Liver (tissue), 9 donors: Measurements from ENCODE around the gene HOMER3. TPM values are rescaled to one million over a fixed set of nuclear protein-coding genes. Genes with fewer than 3 reads are reported as not detected.

ENCODE experiments used
- DNase-seq: peaks from one replicate; pipeline ENCODE4 v3.0.0-alpha.2; 2017; ENCODE audit warnings: low spot score
- H3K27ac ChIP-seq, 2 donors: one replicate each; pipeline ENCODE4 v1.7.0; 2013; ENCODE audit warnings: inconsistent platforms in 2 of 2, low read length in 2 of 2, control low read depth in 1 of 2, low read depth in 1 of 2, mild to moderate bottlenecking in 1 of 2
- H3K27me3 ChIP-seq, 4 donors: one replicate each; pipeline versions ENCODE4 v1.6.1 to v1.7.0; 2013; ENCODE audit warnings: low read length in 3 of 4, inconsistent platforms in 1 of 4, mild to moderate bottlenecking in 1 of 4, moderate library complexity in 1 of 4; ENCODE audit not compliant: control insufficient read depth in 4 of 4, insufficient read depth in 4 of 4
- H3K36me3 ChIP-seq, 4 donors: one replicate each; pipeline versions ENCODE4 v1.6.1 to v1.7.0; 2013; ENCODE audit warnings: low read length in 3 of 4, mild to moderate bottlenecking in 3 of 4, low read depth in 1 of 4, moderate library complexity in 1 of 4; ENCODE audit not compliant: control insufficient read depth in 4 of 4, insufficient read depth in 3 of 4
- H3K4me1 ChIP-seq, 4 donors: one replicate each; pipeline versions ENCODE4 v1.6.1 to v1.7.0; 2013; ENCODE audit warnings: low read length in 3 of 4, mild to moderate bottlenecking in 3 of 4, moderate library complexity in 1 of 4; ENCODE audit not compliant: control insufficient read depth in 4 of 4, insufficient read depth in 4 of 4
- H3K4me3 ChIP-seq, 3 donors: one replicate each; pipeline versions ENCODE4 v1.6.1 to v1.7.0; 2013; ENCODE audit warnings: low read length in 3 of 3, control low read depth in 1 of 3, low read depth in 1 of 3, mild to moderate bottlenecking in 1 of 3
- H3K9ac ChIP-seq, 2 donors: one replicate each; pipeline ENCODE4 v1.7.0; 2013; ENCODE audit warnings: low read length in 2 of 2, mild to moderate bottlenecking in 2 of 2, moderate library complexity in 2 of 2, control low read depth in 1 of 2, low read depth in 1 of 2
- H3K9me3 ChIP-seq, 4 donors: one replicate each; pipeline versions ENCODE4 v1.6.1 to v1.7.0; 2013; ENCODE audit warnings: low read length in 3 of 4; ENCODE audit not compliant: control insufficient read depth in 4 of 4
- EGR1 ChIP-seq, 2 donors: IDR thresholded peaks; 2 replicates each; pipeline ENCODE4 v1.6.1; 2016 to 2018; ENCODE audit warnings: antibody characterized with exemption in 2 of 2, low read depth in 2 of 2
- FOXA1 ChIP-seq: IDR thresholded peaks from 2 replicates; pipeline ENCODE4 v1.6.1; 2016; ENCODE audit warnings: antibody characterized with exemption
- FOXA2 ChIP-seq: IDR thresholded peaks from 2 replicates; pipeline ENCODE4 v1.6.1; 2016; ENCODE audit warnings: antibody characterized with exemption
- GABPA ChIP-seq, 2 donors: IDR thresholded peaks in 1 of 2; conservative IDR thresholded peaks in 1 of 2; 2 replicates each; pipeline ENCODE4 v1.6.1; 2016; ENCODE audit warnings: antibody characterized with exemption in 2 of 2, mild to moderate bottlenecking in 1 of 2, moderate library complexity in 1 of 2
- HNF4A ChIP-seq, 2 donors: conservative IDR thresholded peaks; 2 replicates each; pipeline ENCODE4 v1.6.1; 2016; ENCODE audit warnings: antibody characterized with exemption in 2 of 2, mild to moderate bottlenecking in 2 of 2
- JUND ChIP-seq, 2 donors: IDR thresholded peaks; 2 replicates each; pipeline ENCODE4 v1.6.1; 2016; ENCODE audit warnings: antibody characterized with exemption in 2 of 2
- RAD21 ChIP-seq, 2 donors: IDR thresholded peaks; 2 replicates each; pipeline ENCODE4 v1.6.1; 2016; ENCODE audit warnings: antibody characterized with exemption in 2 of 2, mild to moderate bottlenecking in 2 of 2
- RXRA ChIP-seq, 2 donors: IDR thresholded peaks; 2 replicates each; pipeline ENCODE4 v1.6.1; 2017 to 2018; ENCODE audit warnings: antibody characterized with exemption in 2 of 2, mild to moderate bottlenecking in 1 of 2
- TAF1 ChIP-seq: conservative IDR thresholded peaks from 2 replicates; pipeline ENCODE4 v1.6.1; 2016; ENCODE audit warnings: antibody characterized with exemption, mild to moderate bottlenecking
- YY1 ChIP-seq: IDR thresholded peaks from 2 replicates; pipeline ENCODE4 v1.6.1; 2016; ENCODE audit warnings: antibody characterized with exemption, mild to moderate bottlenecking
- WGBS: extraction: QIAGEN DNeasy Blood & Tissue Kit; methylation state at CpG from one replicate; pipeline ENCODE4 v1.1.7; 2013; 5-methylcytosine and 5-hydroxymethylcytosine counted together
- polyA plus RNA-seq, 2 donors: library from polyadenylated mRNA; stranded (reverse) in 1 of 2; unstranded in 1 of 2; fragments of 200-250 nt in 1 of 2; fragments of >200 nt in 1 of 2; fragmentation: Nextera tagmentation in 1 of 2; extraction: Ambion mirVana in 1 of 2; gene quantifications; one replicate each; pipeline versions ENCODE4 v1.2.1 to v1.2.3, GENCODE V29; 2013 to 2015
- total RNA-seq, 2 donors: library from RNA; depleted of rRNA; stranded (reverse); fragments of >200 nt; gene quantifications; one replicate each; pipeline ENCODE4 v1.2.3, GENCODE V29; 2014
- TF ChIP-seq, protein P1 (sequence below): IDR thresholded peaks from 2 replicates; pipeline ENCODE4 v1.6.1; 2016; ENCODE audit warnings: antibody characterized with exemption
- TF ChIP-seq, protein P2 (sequence below): IDR thresholded peaks from 2 replicates; pipeline ENCODE4 v1.6.1; 2016; ENCODE audit warnings: antibody characterized with exemption
- donor health status: healthy.
- donor health status: healthy.
- donor health status: healthy.
- donor health status: healthy.
- donor health status: healthy.

HOMER3 gene
- total and polyA plus RNA-seq, 4 donors: 0.18 to 5.4 (median 3.5) TPM

DNA sequence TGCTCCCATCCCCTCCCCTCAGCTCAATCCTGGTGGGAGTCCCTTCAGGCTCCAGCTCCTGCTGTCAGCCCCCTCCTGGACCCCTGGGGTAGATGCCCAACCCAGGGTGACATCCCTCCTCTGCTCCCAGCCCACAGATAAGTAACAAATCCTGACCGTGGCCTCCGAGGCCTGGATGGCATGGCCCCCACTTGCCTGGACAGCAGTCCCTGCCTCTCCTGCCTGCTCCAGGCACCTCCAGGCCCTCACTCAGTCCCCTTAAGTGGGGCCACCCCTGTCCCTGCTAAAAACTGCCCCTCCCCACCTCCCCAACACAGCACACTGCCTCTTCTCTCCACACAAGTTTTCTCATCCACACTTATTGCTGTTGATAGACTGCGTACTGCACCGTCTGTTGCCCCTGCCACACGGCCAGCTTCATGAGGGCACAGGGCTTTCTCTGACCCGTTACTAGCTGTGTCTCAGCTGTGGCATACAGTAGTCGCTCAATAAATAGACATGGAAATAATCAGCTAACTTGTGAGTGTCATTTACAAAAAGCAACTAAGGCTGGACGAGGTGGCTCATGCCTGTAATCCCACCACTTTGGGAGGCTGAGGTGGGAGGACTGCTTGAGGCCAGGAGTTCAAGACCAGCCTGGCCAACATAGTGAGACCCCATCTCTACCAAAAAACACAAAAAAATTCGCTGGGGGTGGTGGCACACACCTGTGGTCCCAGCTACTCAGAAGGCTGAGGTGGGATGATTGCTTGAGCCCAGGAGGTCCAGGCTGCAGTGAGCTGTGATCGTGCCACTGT lies 50.9 kb downstream of the HOMER3 start:
- H3K9ac ChIP-seq: no peak overlapping the region
- no peaks in the 10 kb centered on the region for H3K36me3 ChIP-seq
- H3K4me1 ChIP-seq: peaks cover 0 to 5% (median 3%) of the 10 kb centered on the region in 4 donors
- peaks cover 0 to 2% (median 0%) of the 10 kb centered on the region in 4 donors for H3K27me3 ChIP-seq
- H3K9me3 ChIP-seq: no peaks in the 10 kb centered on the region
- H3K4me3 ChIP-seq: no peak overlapping the region
- 78% methylated on average over 10 of the region's 10 CpGs for WGBS
- no peak overlapping the region for H3K27ac ChIP-seq
- TF ChIP-seq TAF1: no peak
- TF ChIP-seq, protein P1, sequence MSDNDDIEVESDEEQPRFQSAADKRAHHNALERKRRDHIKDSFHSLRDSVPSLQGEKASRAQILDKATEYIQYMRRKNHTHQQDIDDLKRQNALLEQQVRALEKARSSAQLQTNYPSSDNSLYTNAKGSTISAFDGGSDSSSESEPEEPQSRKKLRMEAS: no peak
- TF ChIP-seq YY1: no peak
- TF ChIP-seq RXRA (IDR thresholded peaks at IDR 0.05): no peak
- no peak for TF ChIP-seq FOXA1
- no peak for TF ChIP-seq EGR1 (IDR thresholded peaks at IDR 0.05; ENCODE audit: low read depth in 2 of 2)
- no peak for TF ChIP-seq JUND (IDR thresholded peaks at IDR 0.05)
- no peak for TF ChIP-seq FOXA2
- no peak for DNase-seq

DNA sequence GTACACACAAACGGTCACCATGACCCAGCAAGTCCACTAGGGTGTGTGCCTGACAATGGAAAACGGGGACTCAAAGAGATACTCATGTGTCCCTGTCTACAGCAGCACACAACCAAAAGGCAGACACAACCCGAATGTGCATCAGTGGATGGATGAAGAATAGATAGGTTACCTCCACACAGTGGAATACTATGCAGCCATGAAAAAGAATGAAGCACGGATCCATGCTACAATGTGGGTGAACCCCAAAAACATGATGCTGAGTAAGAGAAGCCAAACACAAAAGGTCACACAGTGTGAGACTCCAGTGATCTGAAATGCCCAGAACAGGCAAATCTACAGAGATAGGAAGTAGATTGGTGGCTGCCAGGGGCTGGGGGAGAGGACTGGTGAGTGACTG lies 54.0 kb downstream of the HOMER3 start:
- no peak for TF ChIP-seq HNF4A (conservative IDR thresholded peaks at IDR 0.05)
- no peak for TF ChIP-seq YY1
- TF ChIP-seq JUND (IDR thresholded peaks at IDR 0.05): no peak
- no peak for TF ChIP-seq EGR1 (IDR thresholded peaks at IDR 0.05; ENCODE audit: low read depth in 2 of 2)
- no peak for TF ChIP-seq GABPA (IDR thresholded peaks at IDR 0.05 in 1 of 2, conservative IDR thresholded peaks at IDR 0.05 in 1 of 2)
- TF ChIP-seq, protein P2, sequence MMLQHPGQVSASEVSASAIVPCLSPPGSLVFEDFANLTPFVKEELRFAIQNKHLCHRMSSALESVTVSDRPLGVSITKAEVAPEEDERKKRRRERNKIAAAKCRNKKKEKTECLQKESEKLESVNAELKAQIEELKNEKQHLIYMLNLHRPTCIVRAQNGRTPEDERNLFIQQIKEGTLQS: no peak
- TF ChIP-seq RAD21 (IDR thresholded peaks at IDR 0.05): no peak
- Histone ChIP-seq H3K9me3 (no peaks in the 10 kb centered on the region), H3K4me1 (no peaks in the 10 kb centered on the region), H3K27me3 (no peaks in the 10 kb centered on the region), H3K4me3 (no peak overlapping the region), H3K27ac (no peak overlapping the region), H3K36me3 (no peaks in the 10 kb centered on the region), H3K9ac (no peak overlapping the region)
- DNase-seq: no peak
- 77% methylated on average over 4 of the region's 4 CpGs for WGBS

DNA sequence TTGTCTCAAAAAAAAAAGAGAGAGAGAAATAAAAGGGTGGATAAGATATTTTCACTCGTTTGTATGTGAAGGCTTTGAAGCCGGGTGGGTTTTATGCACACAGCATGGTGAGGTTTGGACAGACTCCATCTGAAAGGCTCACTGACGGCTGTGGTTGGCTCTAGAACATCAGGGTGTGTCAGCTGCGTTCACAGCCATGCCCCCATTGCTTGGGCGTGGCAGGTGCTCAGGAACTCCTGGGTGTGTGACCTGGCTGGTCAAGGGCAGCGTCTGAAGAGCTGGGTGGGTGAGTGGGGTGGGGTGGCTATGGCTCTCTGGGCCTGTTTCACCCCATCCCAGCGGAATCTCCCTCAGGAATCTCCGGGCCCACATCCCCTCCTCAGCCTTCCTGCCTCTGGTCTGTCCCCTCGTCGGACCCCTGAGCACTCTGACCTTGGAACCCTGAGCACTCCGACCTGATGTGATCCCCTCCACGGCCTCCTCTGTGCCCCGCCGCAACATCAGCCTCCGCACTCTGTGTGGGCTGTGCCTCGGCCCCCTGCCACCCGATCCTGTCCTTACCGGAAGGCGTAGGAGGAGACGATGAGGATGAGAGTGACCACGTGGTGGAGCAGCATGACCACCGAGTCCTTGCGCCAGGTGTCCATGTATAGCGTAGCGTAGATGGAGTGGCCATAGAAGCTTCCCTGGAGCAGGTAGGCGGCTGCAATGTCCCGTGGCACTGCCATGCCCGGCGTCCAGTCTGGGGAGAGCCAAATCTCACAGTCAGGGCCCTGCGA lies 57.3 kb downstream of the HOMER3 start:
- WGBS: 83% methylated on average over 30 of the region's 30 CpGs
- no peaks in the 10 kb centered on the region for H3K4me1 ChIP-seq
- DNase-seq: no peak
- H3K9me3 ChIP-seq: no peaks in the 10 kb centered on the region
- H3K4me3 ChIP-seq: no peak overlapping the region
- no peaks in the 10 kb centered on the region for H3K36me3 ChIP-seq
- H3K27ac ChIP-seq: no peak overlapping the region
- no peaks in the 10 kb centered on the region for H3K27me3 ChIP-seq
- TF ChIP-seq JUND (IDR thresholded peaks at IDR 0.05): no peak
- TF ChIP-seq YY1: no peak
- TF ChIP-seq TAF1: no peak
- H3K9ac ChIP-seq: no peak overlapping the region
